Ovary (tissue), 9 donors: Measurements from ENCODE around the gene MAS1L. TPM values are rescaled to one million over a fixed set of nuclear protein-coding genes. Genes with fewer than 3 reads are reported as not detected.

Source experiments
- DNase-seq, 5 donors: peaks; one replicate each; pipeline ENCODE4 v3.0.0-alpha.2; 2019 to 2020
- H3K27ac ChIP-seq, 2 donors: fragments of 200-600 bp; one replicate each; pipeline versions ENCODE4 v1.5.1 to v1.8.0; 2019 to 2022
- H3K27me3 ChIP-seq: fragments of 200-600 bp; one replicate; pipeline ENCODE4 v1.8.0; 2022
- H3K36me3 ChIP-seq: fragments of 200-600 bp; sonication (generic); one replicate; pipeline ENCODE4 v1.5.1; 2019
- H3K4me1 ChIP-seq: one replicate; pipeline ENCODE4 v1.8.1; 2013; ENCODE audit warnings: mild to moderate bottlenecking, moderate library complexity; ENCODE audit not compliant: insufficient read depth
- H3K4me3 ChIP-seq: fragments of 200-600 bp; sonication (generic); one replicate; pipeline ENCODE4 v1.5.1; 2017
- H3K9me3 ChIP-seq, 2 donors: fragments of 200-600 bp in 1 of 2; sonication (generic) in 1 of 2; one replicate each; pipeline versions ENCODE4 v1.5.1 to v1.8.1; 2013 to 2019; ENCODE audit warnings: mild to moderate bottlenecking in 1 of 2, moderate library complexity in 1 of 2
- EP300 ChIP-seq: sonication (generic); formaldehyde crosslinking; IDR thresholded peaks from one replicate; pipeline ENCODE4 v1.6.1; 2017; ENCODE audit warnings: antibody characterized with exemption
- POLR2A ChIP-seq: fragments of 450-650 bp; IDR thresholded peaks from one replicate; pipeline ENCODE4 v1.6.1; 2017; ENCODE audit warnings: antibody characterized with exemption, mild to moderate bottlenecking, moderate library complexity
- WGBS, 3 donors: extraction: QIAGEN DNeasy Blood & Tissue Kit in 1 of 3; methylation state at CpG; one replicate each; pipeline versions ENCODE4 v1.1.5 to v1.1.7; 2013 to 2017; 5-methylcytosine and 5-hydroxymethylcytosine counted together
- intact Hi-C, 4 donors: fragments of 100-400 bp; cut with DNase I; formaldehyde crosslinking; loops; one replicate each; pipeline versions ENCODE4 v1.11.0 to v1.15.1; 2022 to 2023
- polyA plus RNA-seq, 2 donors: library from polyadenylated mRNA; stranded (reverse); fragments of 200-250 nt in 1 of 2; fragments of 350-450 nt in 1 of 2; fragmentation: Illumina TruSeq in 1 of 2; extraction: RNeasy Lipid Tissue Mini Kit (QIAGEN cat#74804) in 1 of 2; gene quantifications; one replicate each; pipeline ENCODE4 v1.2.3, GENCODE V29; 2013 to 2014
- total RNA-seq, 7 donors: library from RNA; depleted of rRNA in 2 of 7; stranded (reverse); fragments of >200 nt in 2 of 7; fragmentation: NEBNext Ultra II Directional in 3 of 7; extraction: Animal tissue kit (Norgen Biotek cat#: 25700) in 3 of 7; gene quantifications; one replicate each; pipeline versions ENCODE4 v1.1.0 to v1.2.4, GENCODE V29; 2016 to 2023
- TF ChIP-seq, protein P1 (sequence below), 3 donors: fragments of 450-650 bp in 2 of 3; fragments of 200-600 bp in 1 of 3; IDR thresholded peaks; one replicate each; pipeline versions ENCODE4 v1.5.1 to v1.8.0; 2016 to 2022; ENCODE audit warnings: antibody characterized with exemption in 3 of 3, mild to moderate bottlenecking in 1 of 3
- donor health status: DM: no; HTN: no; CAD: no; lungs with moderate emphysema.
- donor health status: DM: no; HTN: no; CAD: no.
- donor health status: Bipolar disorder and iron deficiency.
- donor health status: DM: yes; HTN: yes; CAD: no.
- donor health status: DM: no; HTN: no; CAD: no.
- donor health status: DM: yes; HTN: yes; CAD: no.

Gene MAS1L
- total and polyA plus RNA-seq, 9 donors: 0.15 TPM; not detected in 8

DNA sequence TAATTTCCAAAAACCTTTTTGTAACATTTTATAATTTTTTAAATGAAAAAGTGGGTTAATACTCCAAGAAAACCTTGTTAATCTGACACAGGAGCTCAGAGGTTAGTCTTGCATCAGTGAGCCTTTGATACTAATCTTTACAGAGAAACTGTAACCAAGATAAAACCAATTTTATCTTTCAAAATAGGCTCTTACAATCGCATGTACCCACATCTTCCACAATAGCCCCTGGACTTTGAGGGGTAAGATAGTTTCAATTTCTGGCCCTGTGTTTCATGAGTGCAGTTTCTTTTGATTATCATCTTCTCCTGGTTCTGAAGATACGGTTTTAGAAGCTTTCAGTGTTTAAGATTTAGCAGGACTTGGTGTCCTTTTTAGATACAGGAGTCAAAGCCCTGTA, 34.5 kb upstream of the MAS1L start:
- intact Hi-C loops: no loop called here
- no peaks in the 10 kb centered on the region for H3K36me3 ChIP-seq
- no peaks in the 10 kb centered on the region for H3K27me3 ChIP-seq
- no peak overlapping the region for H3K27ac ChIP-seq
- TF ChIP-seq, protein P1, sequence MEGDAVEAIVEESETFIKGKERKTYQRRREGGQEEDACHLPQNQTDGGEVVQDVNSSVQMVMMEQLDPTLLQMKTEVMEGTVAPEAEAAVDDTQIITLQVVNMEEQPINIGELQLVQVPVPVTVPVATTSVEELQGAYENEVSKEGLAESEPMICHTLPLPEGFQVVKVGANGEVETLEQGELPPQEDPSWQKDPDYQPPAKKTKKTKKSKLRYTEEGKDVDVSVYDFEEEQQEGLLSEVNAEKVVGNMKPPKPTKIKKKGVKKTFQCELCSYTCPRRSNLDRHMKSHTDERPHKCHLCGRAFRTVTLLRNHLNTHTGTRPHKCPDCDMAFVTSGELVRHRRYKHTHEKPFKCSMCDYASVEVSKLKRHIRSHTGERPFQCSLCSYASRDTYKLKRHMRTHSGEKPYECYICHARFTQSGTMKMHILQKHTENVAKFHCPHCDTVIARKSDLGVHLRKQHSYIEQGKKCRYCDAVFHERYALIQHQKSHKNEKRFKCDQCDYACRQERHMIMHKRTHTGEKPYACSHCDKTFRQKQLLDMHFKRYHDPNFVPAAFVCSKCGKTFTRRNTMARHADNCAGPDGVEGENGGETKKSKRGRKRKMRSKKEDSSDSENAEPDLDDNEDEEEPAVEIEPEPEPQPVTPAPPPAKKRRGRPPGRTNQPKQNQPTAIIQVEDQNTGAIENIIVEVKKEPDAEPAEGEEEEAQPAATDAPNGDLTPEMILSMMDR (IDR thresholded peaks at IDR 0.05): no peak
- TF ChIP-seq EP300: no peak
- no peak for TF ChIP-seq POLR2A
- no peaks in the 10 kb centered on the region for H3K9me3 ChIP-seq
- no peaks in the 10 kb centered on the region for H3K4me1 ChIP-seq
- DNase-seq: no peak
- no peak overlapping the region for H3K4me3 ChIP-seq
- whole genome bisulfite sequencing, 3 donors: 62 to 68% (median 67%) methylated on average over 2 of the region's 2 CpGs

DNA sequence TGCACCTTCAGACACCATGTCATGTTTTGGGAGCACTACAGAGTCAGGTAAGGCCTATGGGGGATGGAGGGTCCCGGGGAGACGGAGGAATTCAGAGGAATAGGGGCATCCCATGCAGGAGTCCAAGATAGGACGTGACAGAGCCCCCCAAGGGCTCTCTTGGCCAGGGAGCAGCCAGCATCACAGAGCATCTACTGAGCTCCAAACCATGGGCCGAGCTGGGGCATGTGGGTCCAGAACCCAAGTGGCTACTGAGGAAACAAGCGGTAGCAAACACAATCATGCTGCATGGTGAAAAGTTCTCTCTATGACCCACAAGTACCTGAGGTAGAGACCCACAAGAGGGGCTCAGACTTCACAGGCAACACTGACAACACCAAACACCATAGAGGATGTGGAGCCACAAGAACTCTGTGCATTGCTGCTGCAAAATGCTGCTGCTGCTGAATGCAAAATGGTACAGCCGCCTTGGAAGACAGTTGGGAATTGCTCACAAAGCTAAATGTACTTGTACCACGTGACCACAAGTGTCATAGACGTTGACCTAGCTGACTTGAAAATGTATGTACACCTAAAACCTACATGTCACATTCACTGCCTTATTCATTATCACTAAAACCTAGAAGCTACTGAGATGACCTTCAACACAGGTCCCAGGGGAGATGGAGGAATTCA, 33.4 kb upstream of the MAS1L start:
- no peaks in the 10 kb centered on the region for H3K36me3 ChIP-seq
- H3K4me1 ChIP-seq: no peaks in the 10 kb centered on the region
- TF ChIP-seq POLR2A (no peak), EP300 (no peak)
- TF ChIP-seq, protein P1 (IDR thresholded peaks at IDR 0.05): no peak
- 47 to 64% (median 56%) methylated on average over 8 of the region's 8 CpGs for WGBS, 3 donors
- H3K27ac ChIP-seq: no peak overlapping the region
- no peak for DNase-seq
- H3K27me3 ChIP-seq: no peaks in the 10 kb centered on the region
- H3K9me3 ChIP-seq: no peaks in the 10 kb centered on the region
- intact Hi-C loops: no loop called here
- no peak overlapping the region for H3K4me3 ChIP-seq

DNA sequence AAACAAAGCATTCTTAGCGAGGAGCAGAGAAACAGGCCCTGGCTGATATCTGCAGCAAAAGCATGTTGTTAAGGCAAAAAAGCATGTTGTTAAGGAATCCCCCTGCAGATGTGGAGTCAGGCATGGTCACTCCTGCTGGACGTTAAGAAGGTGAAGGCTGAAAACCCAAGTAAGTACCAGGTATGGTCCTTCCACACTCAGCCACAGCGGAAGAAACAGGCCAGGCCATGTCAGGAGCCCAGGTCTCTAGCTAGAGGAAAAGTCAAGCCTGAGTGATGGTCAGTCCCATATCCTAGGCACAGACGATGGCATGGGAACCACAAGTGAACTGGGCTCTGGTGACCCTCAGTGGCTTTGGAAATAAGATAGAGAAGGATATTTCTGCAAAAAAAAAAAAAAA, 32.5 kb upstream of the MAS1L start:
- no peaks in the 10 kb centered on the region for H3K27me3 ChIP-seq
- no peaks in the 10 kb centered on the region for H3K9me3 ChIP-seq
- 77 to 87% (median 77%) methylated on average over 4 of the region's 4 CpGs for WGBS, 3 donors
- no peak overlapping the region for H3K27ac ChIP-seq
- TF ChIP-seq EP300 (no peak), POLR2A (no peak)
- TF ChIP-seq, protein P1 (IDR thresholded peaks at IDR 0.05): no peak
- intact Hi-C loops: no loop called here
- H3K4me3 ChIP-seq: no peak overlapping the region
- DNase-seq: no peak
- no peaks in the 10 kb centered on the region for H3K4me1 ChIP-seq
- no peaks in the 10 kb centered on the region for H3K36me3 ChIP-seq

DNA sequence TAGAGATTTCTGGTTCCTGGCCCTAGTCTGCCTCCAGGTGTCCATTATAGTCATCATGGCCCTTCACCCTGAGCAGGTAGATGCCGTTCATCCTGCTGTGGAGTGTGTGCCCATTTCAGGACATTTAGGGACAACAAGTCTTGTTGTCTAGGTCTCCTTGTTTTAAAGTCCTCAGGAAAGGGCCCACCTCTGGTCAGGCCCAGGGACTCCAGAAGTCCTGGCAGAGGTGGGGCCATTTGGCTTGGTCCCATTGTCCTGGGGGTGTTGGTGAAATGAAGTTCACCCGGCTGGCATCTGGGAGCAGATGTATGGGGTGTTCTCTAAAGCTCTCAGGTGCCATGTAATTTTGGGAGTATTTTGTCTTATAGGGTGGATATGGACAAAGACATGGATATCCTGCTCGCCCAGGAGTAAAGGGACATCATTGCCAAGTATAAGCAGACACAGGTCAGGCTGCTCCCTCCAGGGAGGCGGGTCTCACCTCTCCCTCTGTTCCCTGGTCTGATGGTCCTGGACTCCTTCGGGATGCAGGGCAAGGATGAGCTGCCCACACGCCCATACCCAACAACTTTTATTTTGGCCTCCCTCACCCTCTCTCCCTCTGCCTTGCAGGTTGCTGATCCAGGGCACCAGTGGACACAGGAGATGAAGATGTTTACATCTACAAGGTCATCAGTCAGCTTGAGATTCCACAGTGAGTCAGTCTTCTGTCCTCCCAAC, 31.7 kb upstream of the MAS1L start:
- DNase-seq: no peak
- no peaks in the 10 kb centered on the region for H3K27me3 ChIP-seq
- no peaks in the 10 kb centered on the region for H3K4me1 ChIP-seq
- intact Hi-C loops: no loop called here
- H3K4me3 ChIP-seq: no peak overlapping the region
- TF ChIP-seq, protein P1 (IDR thresholded peaks at IDR 0.05): no peak
- TF ChIP-seq POLR2A: no peak
- TF ChIP-seq EP300: no peak
- H3K9me3 ChIP-seq: no peaks in the 10 kb centered on the region
- no peak overlapping the region for H3K27ac ChIP-seq
- 74 to 90% (median 74%) methylated on average over 6 of the region's 6 CpGs for WGBS, 3 donors
- H3K36me3 ChIP-seq: no peaks in the 10 kb centered on the region
